H1 (cell line): Measurements from ENCODE around the gene TP53I11. TPM values are rescaled to one million over a fixed set of nuclear protein-coding genes. Genes with fewer than 3 reads are reported as not detected.
A peak's percentile ranks its signal among the peaks of the same experiment; 100 is the strongest.

ENCODE experiments used
- CTCF ChIA-PET: fragments of 300-600 bp; sonication (Branson Sonifier 250); formaldehyde crosslinking; loops from one replicate; lab custom pipeline; 2021; ENCODE audit not compliant: partially characterized antibody; lab: Charles Lee
- POLR2A ChIA-PET: fragments of 300-600 bp; sonication (Branson Sonifier 250); formaldehyde crosslinking; loops from one replicate; lab custom pipeline; 2021; ENCODE audit warnings: inconsistent platforms; ENCODE audit not compliant: partially characterized antibody; lab: Charles Lee
- DNase-seq, 2 experiments: peaks; one replicate each; pipeline versions ENCODE4 v3.0.0 to v3.0.0-alpha.2; 2010 to 2022; ENCODE audit warnings: low spot score in 2 of 2, low read depth in 1 of 2, mixed read lengths in 1 of 2
- FAIRE-seq: peaks from 2 replicates; lab custom pipeline; 2011; peaks lifted over from hg19 to GRCh38; lab: Jason Lieb, UNC
- H2AFZ ChIP-seq: 2 replicates; pipeline ENCODE4 v1.8.1; 2012; ENCODE audit warnings: low read length, inconsistent platforms
- H2AK5ac ChIP-seq: 2 replicates; pipeline ENCODE4 v1.6.1; 2013; ENCODE audit warnings: low read depth, low read length
- H2BK120ac ChIP-seq: replicated peaks from 2 replicates; pipeline ENCODE3; 2013; ENCODE audit warnings: low read depth, low read length, inconsistent platforms
- H2BK12ac ChIP-seq: 2 replicates; pipeline ENCODE4 v1.6.1; 2013; ENCODE audit warnings: low read depth, low read length
- H2BK15ac ChIP-seq: 2 replicates; pipeline ENCODE4 v1.6.1; 2013; ENCODE audit warnings: low read length
- H2BK20ac ChIP-seq: 2 replicates; pipeline ENCODE4 v1.6.1; 2013; ENCODE audit warnings: low read length
- H2BK5ac ChIP-seq: 2 replicates; pipeline ENCODE4 v1.6.1; 2013; ENCODE audit warnings: low read depth, low read length
- H3K14ac ChIP-seq: 2 replicates; pipeline ENCODE4 v1.6.1; 2013; ENCODE audit warnings: inconsistent platforms; ENCODE audit not compliant: insufficient read length
- H3K18ac ChIP-seq: 2 replicates; pipeline ENCODE4 v1.6.1; 2013; ENCODE audit warnings: low read length; ENCODE audit errors: extremely low read depth
- H3K23ac ChIP-seq: 2 replicates; pipeline ENCODE4 v1.6.1; 2013; ENCODE audit warnings: inconsistent platforms; ENCODE audit not compliant: insufficient read length
- H3K23me2 ChIP-seq: 2 replicates; pipeline ENCODE4 v1.6.1; 2013; ENCODE audit warnings: low read depth, low read length
- H3K27ac ChIP-seq: 2 replicates; pipeline ENCODE4 v1.6.1; 2011; ENCODE audit warnings: low read depth, low read length, inconsistent platforms
- H3K27me3 ChIP-seq, 4 experiments: replicated peaks in 1 of 4; 1 replicate in 1 of 4; 2 replicates in 3 of 4; pipeline versions ENCODE4 v1.6.1 to v1.8.1; 2011 to 2013; ENCODE audit warnings: low read length in 3 of 4, mild to moderate bottlenecking in 3 of 4, inconsistent platforms in 2 of 4, mixed read lengths in 2 of 4, moderate library complexity in 1 of 4; ENCODE audit not compliant: control insufficient read depth in 3 of 4, insufficient read depth in 3 of 4; ENCODE audit errors: extremely low read depth in 1 of 4
- H3K36me3 ChIP-seq, 4 experiments: 2 replicates each; pipeline versions ENCODE4 v1.6.1 to v1.8.1; 2011 to 2013; ENCODE audit warnings: mild to moderate bottlenecking in 4 of 4, low read length in 3 of 4, moderate library complexity in 2 of 4, control low read depth in 1 of 4, inconsistent platforms in 1 of 4; ENCODE audit not compliant: insufficient read depth in 4 of 4, control insufficient read depth in 2 of 4
- H3K4ac ChIP-seq: replicated peaks from 2 replicates; pipeline ENCODE3; 2013; ENCODE audit warnings: low read length, low read depth, mixed read lengths, inconsistent platforms; ENCODE audit not compliant: insufficient read length
- H3K4me1 ChIP-seq, 4 experiments: replicated peaks in 1 of 4; 1 replicate in 1 of 4; 2 replicates in 3 of 4; pipeline versions ENCODE4 v1.6.1 to v1.8.1; 2011 to 2013; ENCODE audit warnings: low read length in 3 of 4, inconsistent platforms in 2 of 4, mixed read lengths in 1 of 4; ENCODE audit not compliant: insufficient read depth in 4 of 4, control insufficient read depth in 3 of 4
- H3K4me2 ChIP-seq, 2 experiments: 2 replicates each; pipeline versions ENCODE4 v1.6.1 to v1.8.1; 2011 to 2013; ENCODE audit warnings: low read depth in 2 of 2, low read length in 2 of 2, control low read depth in 1 of 2, inconsistent platforms in 1 of 2, mild to moderate bottlenecking in 1 of 2; ENCODE audit not compliant: insufficient read depth in 1 of 2
- H3K4me3 ChIP-seq, 4 experiments: fragments of 200-600, 300-600 bp in 1 of 4; sonication (generic), shearing (Covaris generic), sonication (Bioruptor Twin) in 1 of 4; 2 replicates each; pipeline versions ENCODE4 v1.5.1 to v1.8.1; 2011 to 2016; ENCODE audit warnings: low read length in 4 of 4, low read depth in 3 of 4, control low read depth in 2 of 4, inconsistent platforms in 2 of 4, mild to moderate bottlenecking in 2 of 4, mixed read lengths in 1 of 4, moderate library complexity in 1 of 4; ENCODE audit not compliant: insufficient read depth in 2 of 4; ENCODE audit errors: extremely low read depth in 1 of 4
- H3K56ac ChIP-seq: replicated peaks from 2 replicates; pipeline ENCODE3; 2013; ENCODE audit warnings: low read depth, mild to moderate bottlenecking, mixed read lengths, low read length, inconsistent platforms; ENCODE audit not compliant: insufficient read length
- H3K79me1 ChIP-seq: 2 replicates; pipeline ENCODE4 v1.6.1; 2013; ENCODE audit warnings: low read depth, low read length, control low read depth
- H3K79me2 ChIP-seq, 2 experiments: 2 replicates each; pipeline versions ENCODE4 v1.6.1 to v1.8.1; 2012 to 2013; ENCODE audit warnings: low read length in 2 of 2, mild to moderate bottlenecking in 2 of 2, inconsistent platforms in 1 of 2; ENCODE audit not compliant: insufficient read depth in 2 of 2, control insufficient read depth in 1 of 2
- H3K9ac ChIP-seq, 4 experiments: replicated peaks in 1 of 4; 1 replicate in 1 of 4; 2 replicates in 3 of 4; pipeline versions ENCODE4 v1.6.1 to v1.8.1; 2011 to 2013; ENCODE audit warnings: low read depth in 3 of 4, low read length in 3 of 4, control low read depth in 2 of 4, mild to moderate bottlenecking in 2 of 4, moderate library complexity in 2 of 4, inconsistent platforms in 1 of 4; ENCODE audit errors: extremely low read depth in 1 of 4
- H3K9me3 ChIP-seq, 2 experiments: 2 replicates each; pipeline versions ENCODE4 v1.6.1 to v1.8.1; 2012 to 2013; ENCODE audit warnings: mild to moderate bottlenecking in 2 of 2, moderate library complexity in 2 of 2, control low read depth in 1 of 2, inconsistent platforms in 1 of 2, low read depth in 1 of 2, low read length in 1 of 2, mixed read lengths in 1 of 2; ENCODE audit not compliant: insufficient read depth in 2 of 2
- H4K20me1 ChIP-seq, 2 experiments: replicated peaks in 1 of 2; 2 replicates each; pipeline versions ENCODE3 to v1.8.1; 2011 to 2013; ENCODE audit warnings: inconsistent platforms in 2 of 2, low read length in 2 of 2, mild to moderate bottlenecking in 1 of 2; ENCODE audit not compliant: insufficient read depth in 2 of 2, control insufficient read depth in 1 of 2
- H4K5ac ChIP-seq: 2 replicates; pipeline ENCODE4 v1.6.1; 2013; ENCODE audit warnings: low read length, low read depth, mixed read lengths, inconsistent platforms; ENCODE audit not compliant: insufficient read length
- H4K8ac ChIP-seq: 2 replicates; pipeline ENCODE4 v1.8.0; 2013; ENCODE audit warnings: mild to moderate bottlenecking, moderate library complexity, low read length, inconsistent platforms; ENCODE audit not compliant: insufficient read depth; ENCODE audit errors: extremely low read depth
- H4K91ac ChIP-seq: replicated peaks from 2 replicates; pipeline ENCODE3; 2013; ENCODE audit warnings: low read length, mixed read lengths, inconsistent platforms; ENCODE audit not compliant: insufficient read length
- CBX5 ChIP-seq: fragments of 300-800, 300-1000 bp; sonication (generic); IDR thresholded peaks from 2 replicates; pipeline ENCODE4 v1.7.1; 2016; ENCODE audit warnings: antibody characterized with exemption, low read length, low read depth
- RAD21 ChIP-seq, 2 experiments: IDR thresholded peaks in 1 of 2; conservative IDR thresholded peaks in 1 of 2; 2 replicates each; pipeline ENCODE4 v1.6.1; 2011; ENCODE audit warnings: low read depth in 2 of 2, low read length in 2 of 2, improper control_type of control experiment in 1 of 2, inconsistent platforms in 1 of 2, mild to moderate bottlenecking in 1 of 2, moderate library complexity in 1 of 2
- WGBS, 2 experiments: shearing (Covaris generic) in 1 of 2; methylation state at CpG; one replicate each; pipeline versions ENCODE4 v1.1.6 to v1.1.7; 2013 to 2015; ENCODE audit warnings: low lambda C conversion rate in 2 of 2, mixed read lengths in 2 of 2, inconsistent platforms in 1 of 2, low coverage in 1 of 2, missing lambda C conversion rate in 1 of 2; ENCODE audit not compliant: insufficient replicate concordance in 2 of 2, insufficient coverage in 1 of 2, insufficient read length in 1 of 2; ENCODE audit errors: extremely low coverage in 1 of 2, missing lambda C conversion rate in 1 of 2; 5-methylcytosine and 5-hydroxymethylcytosine counted together
- polyA plus RNA-seq, 7 experiments: library from polyadenylated mRNA; depleted of rRNA in 3 of 7; stranded (reverse) in 5 of 7; unstranded in 2 of 7; fragments of >200 nt in 5 of 7; fragments of 200-250 nt in 2 of 7; gene quantifications; 1 replicate in 5 of 7; 2 replicates in 1 of 7; 4 replicates in 1 of 7; pipeline versions ENCODE4 v1.2.1 to v1.2.3, GENCODE V29; 2011 to 2013; ENCODE audit warnings: missing spikeins in 2 of 7, mixed read lengths in 2 of 7
- total RNA-seq: library from RNA; stranded (reverse); fragmentation: NEBNext Ultra II Directional; extraction: Animal tissue kit (Norgen Biotek cat#: 25700); gene quantifications from 2 replicates; pipeline ENCODE4 v1.2.1, GENCODE V29; 2021
- TF ChIP-seq, protein P1 (sequence below), 3 experiments: IDR thresholded peaks; 1 replicate in 2 of 3; 2 replicates in 1 of 3; pipeline versions ENCODE4 v1.5.1 to v1.6.1; 2011; ENCODE audit warnings: low read length in 3 of 3, mild to moderate bottlenecking in 3 of 3, inconsistent platforms in 2 of 3, low read depth in 1 of 3, moderate library complexity in 1 of 3; ENCODE audit not compliant: insufficient read depth in 1 of 3; ENCODE audit errors: control extremely low read depth in 1 of 3

Gene TP53I11
- total and polyA plus RNA-seq, 2 of the 8 experiments (the other 6 are each of a cell fraction or from before 2014, with no cell fraction given), result 34.0 to 46.3 TPM

DNA sequence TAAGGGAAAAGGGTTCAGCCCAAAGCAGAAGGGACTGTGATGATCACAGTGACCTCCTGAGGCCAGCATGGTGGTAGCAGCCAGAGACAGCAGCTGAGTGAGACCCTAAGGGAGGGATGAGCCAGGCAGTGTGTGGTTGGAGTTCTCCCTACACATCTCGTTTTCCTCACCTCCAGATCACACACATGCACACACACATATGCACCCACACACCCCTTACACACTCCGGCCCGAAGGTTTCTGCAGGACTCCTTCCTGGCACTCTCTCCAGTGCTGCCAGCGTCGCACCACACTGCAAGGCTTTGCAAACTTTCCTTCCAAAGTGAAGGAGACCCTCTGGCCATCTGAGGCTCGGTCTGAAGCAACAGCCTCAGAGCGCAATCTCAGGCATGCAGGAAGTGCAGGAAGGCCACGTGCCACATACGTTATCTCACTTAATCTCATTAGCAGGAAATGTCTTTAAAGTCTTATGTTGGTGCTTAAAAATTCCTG lies 26.9 kb upstream of the TP53I11 start:
- Histone ChIP-seq H3K27me3 (no peaks in the 10 kb centered on the region), H2BK5ac (peak overlapping the region; percentile 83; the same call in 1 of the 2 replicates), H3K4me1 (peaks cover 0 to 27% (median 18%) of the 10 kb centered on the region in 4 experiments; a peak in 6 of 7 replicates), H3K4ac (peak overlapping the region; percentile 59), H2AK5ac (no peak overlapping the region), H3K14ac (no peak overlapping the region), H3K27ac (no peak overlapping the region), H2BK12ac (peak overlapping the region; percentile 85; the same call in 1 of the 2 replicates), H2BK120ac (no peak overlapping the region), H3K9ac (no peak overlapping the region), H2BK15ac (peak overlapping the region; percentile 98; the same call in 1 of the 2 replicates), H4K91ac (peak overlapping the region; percentile 63), H3K4me2 (no peak overlapping the region; a peak in 1 of 4 replicates), H3K18ac (peak overlapping the region; percentile 88; the same call in 1 of the 2 replicates), H3K36me3 (no peaks in the 10 kb centered on the region), H3K9me3 (no peaks in the 10 kb centered on the region), H3K56ac (no peak overlapping the region), H4K8ac (peak overlapping the region; percentile 81), H2BK20ac (peak overlapping the region; percentile 62; the same call in 1 of the 2 replicates), H3K79me2 (no peaks in the 10 kb centered on the region), H2AFZ (0 out of 2 replicates have a peak overlapping the region, but pooled peaks have one; percentile 47), H4K5ac (no peak overlapping the region), H3K23ac (no peak overlapping the region), H4K20me1 (peaks cover 0 to 5% of the 10 kb centered on the region in 2 experiments), H3K23me2 (peaks cover 6% of the 10 kb centered on the region), H3K4me3 (no peak overlapping the region), H3K79me1 (no peaks in the 10 kb centered on the region)
- CTCF ChIA-PET, result interaction anchor here (0.7 to 38.2 kb wide), 18 partner anchors 8 to 401 kb away, joined by 3 to 731 read pairs (median 6); partner anchors contain the start of gene TP53I11
- TF ChIP-seq RAD21 (IDR thresholded peaks at IDR 0.05 in 1 of 2, conservative IDR thresholded peaks at IDR 0.05 in 1 of 2; ENCODE audit: low read depth in 2 of 2, low read length in 2 of 2) (peak; percentile 48 to 69), CBX5 (no peak)
- TF ChIP-seq, protein P1, sequence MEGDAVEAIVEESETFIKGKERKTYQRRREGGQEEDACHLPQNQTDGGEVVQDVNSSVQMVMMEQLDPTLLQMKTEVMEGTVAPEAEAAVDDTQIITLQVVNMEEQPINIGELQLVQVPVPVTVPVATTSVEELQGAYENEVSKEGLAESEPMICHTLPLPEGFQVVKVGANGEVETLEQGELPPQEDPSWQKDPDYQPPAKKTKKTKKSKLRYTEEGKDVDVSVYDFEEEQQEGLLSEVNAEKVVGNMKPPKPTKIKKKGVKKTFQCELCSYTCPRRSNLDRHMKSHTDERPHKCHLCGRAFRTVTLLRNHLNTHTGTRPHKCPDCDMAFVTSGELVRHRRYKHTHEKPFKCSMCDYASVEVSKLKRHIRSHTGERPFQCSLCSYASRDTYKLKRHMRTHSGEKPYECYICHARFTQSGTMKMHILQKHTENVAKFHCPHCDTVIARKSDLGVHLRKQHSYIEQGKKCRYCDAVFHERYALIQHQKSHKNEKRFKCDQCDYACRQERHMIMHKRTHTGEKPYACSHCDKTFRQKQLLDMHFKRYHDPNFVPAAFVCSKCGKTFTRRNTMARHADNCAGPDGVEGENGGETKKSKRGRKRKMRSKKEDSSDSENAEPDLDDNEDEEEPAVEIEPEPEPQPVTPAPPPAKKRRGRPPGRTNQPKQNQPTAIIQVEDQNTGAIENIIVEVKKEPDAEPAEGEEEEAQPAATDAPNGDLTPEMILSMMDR (IDR thresholded peaks at IDR 0.05; ENCODE audit: control extremely low read depth in 1 of 3, insufficient read depth in 1 of 3, low read depth in 1 of 3, low read length in 3 of 3), result peak; percentile 57 to 83 (median 79)
- DNase-seq (no peak), FAIRE-seq (peak; percentile 97)
- WGBS, 2 experiments, result 78% methylated on average over 9 of the region's 9 CpGs; no CpG with 5 or more reads in 1 of the 2 experiments
- POLR2A ChIA-PET, result interaction anchor here (0.6 to 4.8 kb wide), 5 partner anchors 10 to 112 kb away, joined by 3 to 16 read pairs (median 3); no protein-coding TSS in a partner anchor
